ENCODE data around the gene ENKUR.

GRCh38 chr10:25017661-25018060 lies 1.7 kb upstream of the ENKUR start:
- TF ChIP-seq POLR2A (IDR thresholded peaks at IDR 0.05; ENCODE audit: low read depth, low read length): no peak
- TF ChIP-seq POLR2AphosphoS5 (IDR thresholded peaks at IDR 0.05; ENCODE audit: low read depth, low read length): no peak
